GM18505 (cell line): Measurements from ENCODE around the gene RASGRF1.
"Not testable (repeated sequence)": the region's sequence is repeated elsewhere in the genome, so short reads cannot be mapped to it uniquely, and the experiment has no call there.

Source experiments
- ATAC-seq: cut with Tn5 transposase; IDR thresholded peaks from one replicate; pipeline ENCODE4 v1.9.1; 2021; ENCODE audit not compliant: unreplicated experiment
- POLR2A ChIP-seq: IDR thresholded peaks from 4 replicates; pipeline ENCODE4 v1.6.1; 2011; ENCODE audit warnings: borderline replicate concordance; ENCODE audit not compliant: insufficient read depth, insufficient read length; ENCODE audit errors: extremely low read depth

RASGRF1 gene

GRCh38 chr15:78996894-78997275, 93.7 kb downstream of the RASGRF1 start:
- no peak for ATAC-seq
- no peak for TF ChIP-seq POLR2A

DNA sequence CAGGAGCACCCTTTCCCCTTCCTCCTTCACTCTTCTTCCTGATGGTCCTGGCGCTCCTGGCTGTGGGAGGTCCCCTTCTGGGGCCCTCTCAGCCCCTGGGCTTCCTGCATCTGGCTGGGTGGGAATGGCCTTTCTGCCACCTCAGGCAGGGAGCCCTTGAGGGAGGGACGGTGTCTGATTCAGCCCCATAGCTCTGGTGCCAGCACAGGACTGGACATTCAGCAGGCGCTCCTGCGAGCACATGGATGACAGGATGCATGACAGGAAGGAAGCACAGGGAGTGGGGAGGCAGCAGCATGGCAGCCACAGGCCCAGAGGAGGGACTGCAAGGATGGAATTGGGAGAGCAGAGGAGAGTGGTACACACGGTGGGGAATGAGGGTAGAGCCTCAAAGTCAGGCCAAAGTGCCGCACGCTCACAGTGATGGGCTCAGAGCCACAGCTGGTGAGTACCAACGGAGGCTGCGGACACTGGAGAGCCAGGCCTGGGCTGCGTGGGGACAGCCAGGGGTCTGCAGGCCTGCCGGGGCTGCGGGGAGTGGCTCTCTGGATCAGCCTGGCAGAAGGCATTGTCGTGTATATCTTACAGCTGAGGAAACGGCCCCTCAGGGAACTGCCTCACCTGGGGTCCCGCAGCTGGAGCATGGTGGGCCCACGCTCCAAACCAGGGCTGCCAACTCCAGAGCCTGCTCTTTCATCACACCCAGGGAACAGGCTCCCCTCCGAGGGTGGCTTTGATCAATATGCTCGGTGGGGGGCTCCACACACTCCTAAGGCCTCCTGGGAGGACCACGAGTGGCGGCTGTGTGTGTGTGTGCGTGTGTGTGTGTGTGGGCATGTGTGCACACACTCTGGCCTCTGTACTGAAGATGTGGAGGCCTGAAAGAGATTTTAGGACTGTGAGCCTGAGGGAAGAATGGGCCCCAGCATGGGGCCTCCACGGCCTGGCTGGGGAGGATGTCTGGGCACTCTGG, 94.4 kb downstream of the RASGRF1 start:
- no peak for TF ChIP-seq POLR2A
- ATAC-seq = no peak

DNA sequence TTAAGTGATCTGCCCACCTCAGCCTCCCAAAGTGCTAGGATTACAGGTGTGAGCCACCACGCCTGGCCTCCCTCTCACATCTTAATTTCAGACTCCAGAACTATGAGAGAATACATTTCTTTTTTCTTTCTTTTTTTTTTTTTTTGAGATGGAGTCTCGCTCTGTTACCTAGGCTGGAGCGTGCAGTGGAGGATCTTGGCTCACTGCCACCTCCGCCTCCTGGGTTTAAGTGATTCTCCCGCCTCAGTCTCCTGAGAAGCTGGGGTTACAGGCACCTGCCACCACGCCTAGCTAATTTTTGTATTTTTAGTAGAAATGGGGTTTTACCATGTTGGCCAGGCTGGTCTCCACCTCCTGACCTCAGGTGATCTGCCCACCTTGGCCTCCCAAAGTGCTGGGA, 95.4 kb downstream of the RASGRF1 start:
- ATAC-seq = not testable (repeated sequence)

GRCh38 chr15:78993931-78994530, 96.5 kb downstream of the RASGRF1 start:
- ATAC-seq = no peak
- TF ChIP-seq POLR2A = no peak

GRCh38 chr15:78993257-78993930, 97.2 kb downstream of the RASGRF1 start:
- TF ChIP-seq POLR2A = no peak
- ATAC-seq = no peak

DNA sequence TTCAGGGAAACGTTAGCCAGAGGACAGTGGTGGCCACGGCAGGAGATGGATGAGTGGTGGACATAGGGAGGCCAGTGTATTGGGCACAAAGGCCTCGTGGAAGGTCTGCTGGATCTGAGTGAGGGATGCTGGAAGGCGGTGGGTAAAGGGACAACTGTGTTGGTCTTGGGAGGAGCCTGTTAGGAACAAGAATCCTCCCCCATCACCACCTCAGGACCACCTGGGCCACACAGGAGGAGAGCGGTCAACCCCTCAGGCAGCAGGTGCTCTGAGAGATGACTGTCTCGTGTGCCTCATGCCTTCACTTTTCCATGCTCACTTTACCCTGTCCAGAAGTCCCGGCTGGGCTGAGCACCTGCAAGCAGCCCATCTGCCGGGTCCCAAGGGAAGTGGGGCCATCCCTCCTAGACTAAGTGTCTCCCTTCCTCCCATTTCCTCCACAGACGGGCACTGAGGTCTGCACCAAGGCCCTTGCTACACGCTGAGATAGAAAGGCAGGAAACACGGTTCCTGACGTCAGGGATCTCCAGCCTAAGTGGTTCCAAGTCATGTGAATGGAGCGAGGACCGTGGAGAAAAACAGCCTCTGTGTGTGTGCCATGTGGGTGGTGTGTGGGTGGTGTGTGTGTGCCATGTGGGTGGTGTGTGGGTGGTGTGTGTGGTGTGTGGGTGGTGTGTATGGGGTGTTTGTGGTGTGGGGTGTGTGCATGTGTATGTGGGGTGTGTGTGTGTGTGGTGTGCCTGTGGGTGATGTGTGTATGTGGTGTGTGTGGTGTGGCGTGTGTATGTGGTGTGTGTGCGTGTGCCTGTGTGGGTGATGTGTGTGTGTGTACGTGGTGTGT, 97.9 kb downstream of the RASGRF1 start:
- ATAC-seq = no peak
- no peak for TF ChIP-seq POLR2A

- ATAC-seq = no peak
- no peak for TF ChIP-seq POLR2A
These were observed 98.7 kb downstream of the RASGRF1 start for GRCh38 chr15:78991879-78992278.

DNA sequence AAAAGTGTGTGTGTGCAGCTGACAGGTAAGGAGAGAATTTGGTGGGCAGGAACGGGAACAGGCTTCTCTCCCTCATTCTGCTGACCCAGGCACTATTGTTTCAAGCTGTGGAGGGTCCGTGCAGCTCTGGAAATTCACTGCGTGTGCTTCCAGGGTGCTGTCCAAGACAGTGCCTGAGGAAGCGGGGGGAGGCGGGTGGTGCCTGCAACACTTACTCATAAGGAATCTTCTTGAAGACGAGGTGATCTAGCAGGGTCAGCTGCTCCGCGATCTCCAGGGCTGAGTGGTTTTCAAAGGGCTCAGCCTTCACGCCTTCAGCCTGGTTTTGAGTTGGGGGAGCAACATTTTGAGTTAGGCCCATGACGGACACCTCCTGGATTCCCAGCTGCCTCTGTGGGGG, 99.1 kb downstream of the RASGRF1 start:
- no peak for TF ChIP-seq POLR2A
- no peak for ATAC-seq

GRCh38 chr15:78990278-78990677, 100.3 kb downstream of the RASGRF1 start:
- TF ChIP-seq POLR2A = no peak
- ATAC-seq = no peak

DNA sequence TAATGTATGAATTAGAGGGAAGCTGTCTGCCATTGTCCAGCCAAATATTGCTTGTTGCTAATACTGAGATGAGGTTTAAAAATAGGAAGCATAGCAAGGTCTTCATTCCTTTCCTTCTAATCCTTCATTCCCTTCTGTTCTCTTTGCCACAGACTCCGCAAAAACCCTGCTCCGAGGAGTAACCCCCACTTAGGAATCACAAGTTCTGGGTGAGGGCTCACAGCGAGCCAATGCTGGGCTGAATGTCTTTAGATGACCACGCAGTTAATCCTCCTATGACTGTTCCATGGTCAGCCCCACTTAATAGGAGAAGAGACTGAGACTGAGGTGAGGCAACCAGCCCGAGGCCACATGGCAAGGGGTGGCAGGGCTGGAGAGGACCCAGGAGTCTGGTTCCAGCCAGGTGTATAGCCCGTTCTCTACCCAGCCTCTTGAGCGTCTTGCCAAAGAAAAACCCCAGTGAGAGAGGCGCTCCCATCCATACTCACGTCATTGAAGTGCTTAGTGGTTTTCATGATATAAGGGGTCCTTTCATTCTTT, 100.8 kb downstream of the RASGRF1 start:
- no peak for TF ChIP-seq POLR2A
- ATAC-seq = no peak

DNA sequence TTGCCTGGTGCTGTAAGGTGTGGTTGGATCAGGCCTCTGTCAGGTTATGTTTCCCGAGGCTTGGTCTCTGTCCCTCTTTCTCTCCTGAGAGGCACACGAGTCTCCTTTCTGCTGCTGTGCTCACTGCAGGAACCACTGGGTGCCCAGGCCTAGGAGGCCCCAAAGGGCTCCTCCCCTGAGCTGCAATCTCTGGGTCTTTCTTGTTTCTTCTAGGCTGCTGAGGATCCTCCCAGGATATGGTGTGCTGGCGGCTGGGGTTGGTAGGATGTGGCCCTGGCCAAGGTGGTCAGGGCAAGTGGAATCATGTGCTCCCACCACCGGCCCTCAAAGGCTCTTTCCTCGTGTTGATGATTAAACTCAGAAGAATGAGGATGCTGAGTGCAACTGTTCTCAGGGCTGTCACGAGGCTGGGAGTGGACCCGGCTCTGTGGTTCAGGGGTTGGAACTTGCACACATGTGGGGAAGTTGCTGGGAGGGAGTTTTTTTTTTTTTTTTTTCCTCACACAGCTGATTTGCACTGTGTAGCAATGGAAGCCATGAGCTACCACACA, 102.1 kb downstream of the RASGRF1 start:
- TF ChIP-seq POLR2A = no peak
- ATAC-seq = no peak

DNA sequence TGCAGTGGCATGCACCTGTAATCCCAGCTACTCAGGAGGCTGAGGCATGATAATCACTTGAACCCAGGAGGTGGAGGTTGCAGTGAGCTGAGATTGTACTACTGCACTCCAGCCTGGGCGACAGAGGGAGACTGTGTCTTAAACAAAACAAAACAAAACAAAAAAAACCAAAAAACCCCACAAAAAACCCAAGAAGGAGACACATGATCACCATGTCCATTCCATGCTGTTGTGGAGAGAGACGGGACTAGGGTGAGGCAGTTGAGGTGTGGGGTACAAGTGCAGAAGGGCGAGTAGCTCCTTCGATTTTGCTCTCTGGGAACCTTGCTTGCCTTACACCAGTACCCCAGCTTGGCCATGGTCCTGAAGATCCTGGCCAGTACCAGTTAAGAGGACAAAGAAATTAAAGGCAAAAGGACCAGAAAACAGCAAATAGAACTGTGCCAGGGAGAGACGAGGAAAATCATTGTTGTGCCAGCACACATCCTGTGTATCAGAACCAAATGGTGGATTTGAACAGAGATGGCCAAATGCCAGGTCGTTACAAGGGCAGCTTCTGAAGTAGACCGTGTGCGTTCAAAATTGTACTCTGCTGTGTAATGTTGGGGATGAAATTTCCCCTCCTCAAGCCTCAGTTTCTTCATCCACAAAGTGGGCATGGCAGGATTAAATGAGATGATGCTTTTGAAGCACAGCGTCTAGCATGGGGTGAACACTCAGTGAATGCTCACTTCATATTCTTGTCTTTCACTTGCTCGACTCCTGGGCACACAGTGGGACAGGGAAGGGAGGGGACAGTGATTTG, 102.8 kb downstream of the RASGRF1 start:
- ATAC-seq = no peak
- no peak for TF ChIP-seq POLR2A
